Prostate gland (tissue), 2 donors: ENCODE data around the gene AARS2. TPM values are rescaled to one million over a fixed set of nuclear protein-coding genes. Genes with fewer than 3 reads are reported as not detected.

ENCODE experiments used
- DNase-seq: peaks from one replicate; pipeline ENCODE4 v3.0.0-alpha.2; 2019; ENCODE audit warnings: low spot score
- H3K27ac ChIP-seq, 2 donors: fragments of 200-600 bp; sonication (generic); 2 replicates each; pipeline ENCODE4 v1.5.1; 2017 to 2019
- H3K27me3 ChIP-seq: fragments of 200-600 bp; sonication (generic); replicated peaks from 2 replicates; pipeline ENCODE4 v1.5.1; 2019; ENCODE audit not compliant: insufficient read depth
- H3K36me3 ChIP-seq, 2 donors: fragments of 200-600 bp; sonication (generic); 1 replicate in 1 of 2; 2 replicates in 1 of 2; pipeline versions ENCODE4 v1.5.1 to v1.8.1; 2017 to 2019
- H3K4me1 ChIP-seq: fragments of 200-600 bp; sonication (generic); replicated peaks from 2 replicates; pipeline ENCODE4 v1.5.1; 2019
- H3K4me3 ChIP-seq, 2 donors: fragments of 200-600 bp; sonication (generic); 2 replicates each; pipeline ENCODE4 v1.5.1; 2017 to 2019
- H3K9me3 ChIP-seq: fragments of 200-600 bp; sonication (generic); 2 replicates; pipeline ENCODE4 v1.5.1; 2017
- POLR2A ChIP-seq: fragments of 450-650 bp; IDR thresholded peaks from one replicate; pipeline ENCODE4 v1.6.1; 2016; ENCODE audit warnings: antibody characterized with exemption, mild to moderate bottlenecking
- POLR2AphosphoS5 ChIP-seq: sonication (generic); formaldehyde crosslinking; IDR thresholded peaks from one replicate; pipeline ENCODE4 v1.6.1; 2017; ENCODE audit warnings: antibody characterized with exemption
- WGBS: methylation state at CpG from one replicate; pipeline ENCODE4 v1.1.5; 2018; 5-methylcytosine and 5-hydroxymethylcytosine counted together
- intact Hi-C: fragments of 100-400 bp; cut with DNase I; formaldehyde crosslinking; loops from one replicate; pipeline ENCODE4 v1.14.2; 2022
- total RNA-seq, 2 donors: library from RNA; depleted of rRNA; stranded (reverse); fragments of >200 nt; gene quantifications; one replicate each; pipeline ENCODE4 v1.1.0, GENCODE V29; 2016
- TF ChIP-seq, protein P1 (sequence below), 4 experiments: fragments of 200-600 bp in 2 of 4; fragments of 450-650 bp in 2 of 4; sonication (generic) in 2 of 4; IDR thresholded peaks; 1 replicate in 3 of 4; 2 replicates in 1 of 4; pipeline ENCODE4 v1.5.1; 2016 to 2019; ENCODE audit warnings: antibody characterized with exemption in 4 of 4, mild to moderate bottlenecking in 2 of 4, moderate library complexity in 2 of 4

Gene AARS2
- total RNA-seq, 2 donors from 2014 or later, result 17.4 to 19.4 TPM

- Histone ChIP-seq H3K27me3 (peaks cover 5% of the 10 kb centered on the region), H3K36me3 (no peaks in the 10 kb centered on the region), H3K9me3 (no peaks in the 10 kb centered on the region), H3K27ac (no peak overlapping the region), H3K4me3 (no peak overlapping the region), H3K4me1 (no peaks in the 10 kb centered on the region)
- 72% methylated on average over 57 of the region's 59 CpGs for WGBS
- intact Hi-C loops, result no loop called here
- DNase-seq, result no peak
- no peak for TF ChIP-seq POLR2AphosphoS5
- TF ChIP-seq POLR2A, result no peak
- TF ChIP-seq, protein P1, sequence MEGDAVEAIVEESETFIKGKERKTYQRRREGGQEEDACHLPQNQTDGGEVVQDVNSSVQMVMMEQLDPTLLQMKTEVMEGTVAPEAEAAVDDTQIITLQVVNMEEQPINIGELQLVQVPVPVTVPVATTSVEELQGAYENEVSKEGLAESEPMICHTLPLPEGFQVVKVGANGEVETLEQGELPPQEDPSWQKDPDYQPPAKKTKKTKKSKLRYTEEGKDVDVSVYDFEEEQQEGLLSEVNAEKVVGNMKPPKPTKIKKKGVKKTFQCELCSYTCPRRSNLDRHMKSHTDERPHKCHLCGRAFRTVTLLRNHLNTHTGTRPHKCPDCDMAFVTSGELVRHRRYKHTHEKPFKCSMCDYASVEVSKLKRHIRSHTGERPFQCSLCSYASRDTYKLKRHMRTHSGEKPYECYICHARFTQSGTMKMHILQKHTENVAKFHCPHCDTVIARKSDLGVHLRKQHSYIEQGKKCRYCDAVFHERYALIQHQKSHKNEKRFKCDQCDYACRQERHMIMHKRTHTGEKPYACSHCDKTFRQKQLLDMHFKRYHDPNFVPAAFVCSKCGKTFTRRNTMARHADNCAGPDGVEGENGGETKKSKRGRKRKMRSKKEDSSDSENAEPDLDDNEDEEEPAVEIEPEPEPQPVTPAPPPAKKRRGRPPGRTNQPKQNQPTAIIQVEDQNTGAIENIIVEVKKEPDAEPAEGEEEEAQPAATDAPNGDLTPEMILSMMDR (IDR thresholded peaks at IDR 0.05), result no peak
These were observed 37.8 kb downstream of the AARS2 start for GRCh38 chr6:44275271-44275748.

DNA sequence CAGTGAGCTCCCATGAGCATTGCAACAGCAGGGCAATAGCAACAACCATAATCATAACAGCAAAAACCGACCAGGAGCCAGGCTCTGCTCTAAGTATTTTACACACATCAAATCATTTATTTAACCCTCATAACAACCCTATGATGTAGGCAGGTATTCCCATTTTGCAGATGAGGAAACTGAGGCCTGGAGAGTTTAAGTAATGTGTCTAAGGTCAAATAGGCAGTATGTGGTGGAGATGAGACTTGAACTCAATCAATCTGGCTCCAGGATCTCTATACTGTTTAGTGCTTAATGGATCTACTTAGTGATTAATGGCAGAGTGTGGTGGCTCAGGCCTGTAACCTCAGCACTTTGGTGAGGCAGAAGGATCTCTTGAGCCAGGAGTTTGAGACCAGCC lies 39.5 kb downstream of the AARS2 start:
- Histone ChIP-seq H3K4me1 (no peaks in the 10 kb centered on the region), H3K9me3 (no peaks in the 10 kb centered on the region), H3K27ac (no peak overlapping the region), H3K27me3 (peaks cover 5% of the 10 kb centered on the region), H3K36me3 (no peaks in the 10 kb centered on the region), H3K4me3 (no peak overlapping the region)
- WGBS, result 70% methylated on average over 1 of the region's 1 CpG
- intact Hi-C loops, result no loop called here
- DNase-seq, result no peak
- TF ChIP-seq, protein P1 (IDR thresholded peaks at IDR 0.05), result no peak
- no peak for TF ChIP-seq POLR2A
- TF ChIP-seq POLR2AphosphoS5, result no peak

DNA sequence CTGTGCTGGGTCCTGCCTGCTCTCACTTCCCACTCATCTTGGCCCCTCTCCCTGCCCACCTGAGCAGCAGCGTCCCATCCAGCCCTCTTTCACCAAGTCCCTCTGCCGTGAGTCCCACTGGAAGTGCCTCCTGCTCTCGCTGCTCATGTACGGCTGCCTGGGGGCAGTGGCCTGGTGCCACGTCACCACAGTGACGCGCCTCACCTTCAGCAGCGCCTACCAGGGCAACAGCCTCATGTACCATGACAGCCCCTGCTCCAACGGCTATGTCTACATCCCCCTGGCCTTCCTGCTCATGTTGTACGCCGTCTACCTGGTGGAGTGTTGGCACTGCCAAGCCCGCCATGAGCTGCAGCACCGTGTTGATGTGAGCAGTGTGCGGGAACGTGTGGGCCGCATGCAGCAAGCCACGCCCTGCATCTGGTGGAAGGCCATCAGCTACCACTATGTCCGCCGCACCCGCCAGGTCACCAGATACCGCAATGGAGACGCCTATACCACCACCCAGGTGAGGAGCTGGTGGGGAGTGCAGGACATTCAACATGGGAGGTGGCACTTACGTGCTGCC lies 40.1 kb downstream of the AARS2 start:
- no peaks in the 10 kb centered on the region for H3K36me3 ChIP-seq
- H3K4me1 ChIP-seq, result no peaks in the 10 kb centered on the region
- DNase-seq, result no peak
- H3K27ac ChIP-seq, result no peak overlapping the region
- H3K9me3 ChIP-seq, result no peaks in the 10 kb centered on the region
- intact Hi-C loops, result no loop called here
- 81% methylated on average over 23 of the region's 23 CpGs for WGBS
- H3K27me3 ChIP-seq, result peaks cover 5% of the 10 kb centered on the region
- no peak overlapping the region for H3K4me3 ChIP-seq
- TF ChIP-seq, protein P1 (IDR thresholded peaks at IDR 0.05), result no peak
- no peak for TF ChIP-seq POLR2A
- no peak for TF ChIP-seq POLR2AphosphoS5

- Histone ChIP-seq H3K27me3 (peaks cover 5% of the 10 kb centered on the region), H3K4me3 (no peak overlapping the region), H3K9me3 (no peaks in the 10 kb centered on the region), H3K4me1 (no peaks in the 10 kb centered on the region), H3K27ac (no peak overlapping the region), H3K36me3 (no peaks in the 10 kb centered on the region)
- no peak for TF ChIP-seq POLR2A
- TF ChIP-seq, protein P1 (IDR thresholded peaks at IDR 0.05), result no peak
- no peak for TF ChIP-seq POLR2AphosphoS5
- no peak for DNase-seq
- 84% methylated on average over 3 of the region's 3 CpGs for WGBS
- intact Hi-C loops, result no loop called here
These were observed 40.6 kb downstream of the AARS2 start for GRCh38 chr6:44272529-44272928.

DNA sequence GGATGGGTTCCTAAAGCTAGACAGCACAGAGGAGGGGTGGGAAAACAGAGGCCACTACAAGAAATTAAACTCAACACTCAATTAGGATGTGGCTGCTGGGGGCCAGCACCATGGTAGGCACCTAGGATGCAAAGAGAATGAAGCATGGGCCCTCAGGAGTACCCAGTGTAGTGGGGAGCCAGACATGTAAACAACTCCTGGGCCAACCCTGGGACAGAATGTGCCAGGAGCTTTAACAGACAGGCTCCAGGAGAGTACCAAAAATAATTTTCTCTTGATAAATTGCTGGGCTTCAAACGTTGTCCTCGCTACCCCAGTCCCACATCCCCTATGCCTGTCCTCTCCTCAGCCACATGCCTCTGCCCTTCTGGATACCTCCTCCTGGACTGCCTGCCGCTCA lies 41.2 kb downstream of the AARS2 start:
- no peak for DNase-seq
- H3K4me1 ChIP-seq, result no peaks in the 10 kb centered on the region
- intact Hi-C loops, result no loop called here
- H3K36me3 ChIP-seq, result no peaks in the 10 kb centered on the region
- peaks cover 5% of the 10 kb centered on the region for H3K27me3 ChIP-seq
- no peaks in the 10 kb centered on the region for H3K9me3 ChIP-seq
- WGBS, result 62% methylated on average over 3 of the region's 3 CpGs
- no peak overlapping the region for H3K27ac ChIP-seq
- TF ChIP-seq POLR2A, result no peak
- no peak for TF ChIP-seq POLR2AphosphoS5
- TF ChIP-seq, protein P1 (IDR thresholded peaks at IDR 0.05), result no peak
- no peak overlapping the region for H3K4me3 ChIP-seq
